ENCODE results near the gene CKAP5.

GRCh38 chr11:46727952-46728658, 118.0 kb downstream of the CKAP5 start:
- TF ChIP-seq CTCF (IDR thresholded peaks at IDR 0.05; ENCODE audit: low read depth, low read length, poor library complexity, severe bottlenecking) (no peak), EZH2phosphoT487 (IDR thresholded peaks at IDR 0.05; ENCODE audit: borderline replicate concordance, low read length) (no peak)

Measured in DOHH2 (cell line).